ENCODE measurements around the gene RBBP8. TPM values are rescaled to one million over a fixed set of nuclear protein-coding genes. Genes with fewer than 3 reads are reported as not detected.
A peak's percentile ranks its signal among the peaks of the same experiment; 100 is the strongest.

RBBP8 gene
- total and polyA plus RNA-seq, 12 donors = 8.0 to 34.7 (median 15.4) TPM

- DNase-seq = no peak
- TF ChIP-seq POLR2A (IDR thresholded peaks at IDR 0.05) = no peak
- TF ChIP-seq, protein P1, sequence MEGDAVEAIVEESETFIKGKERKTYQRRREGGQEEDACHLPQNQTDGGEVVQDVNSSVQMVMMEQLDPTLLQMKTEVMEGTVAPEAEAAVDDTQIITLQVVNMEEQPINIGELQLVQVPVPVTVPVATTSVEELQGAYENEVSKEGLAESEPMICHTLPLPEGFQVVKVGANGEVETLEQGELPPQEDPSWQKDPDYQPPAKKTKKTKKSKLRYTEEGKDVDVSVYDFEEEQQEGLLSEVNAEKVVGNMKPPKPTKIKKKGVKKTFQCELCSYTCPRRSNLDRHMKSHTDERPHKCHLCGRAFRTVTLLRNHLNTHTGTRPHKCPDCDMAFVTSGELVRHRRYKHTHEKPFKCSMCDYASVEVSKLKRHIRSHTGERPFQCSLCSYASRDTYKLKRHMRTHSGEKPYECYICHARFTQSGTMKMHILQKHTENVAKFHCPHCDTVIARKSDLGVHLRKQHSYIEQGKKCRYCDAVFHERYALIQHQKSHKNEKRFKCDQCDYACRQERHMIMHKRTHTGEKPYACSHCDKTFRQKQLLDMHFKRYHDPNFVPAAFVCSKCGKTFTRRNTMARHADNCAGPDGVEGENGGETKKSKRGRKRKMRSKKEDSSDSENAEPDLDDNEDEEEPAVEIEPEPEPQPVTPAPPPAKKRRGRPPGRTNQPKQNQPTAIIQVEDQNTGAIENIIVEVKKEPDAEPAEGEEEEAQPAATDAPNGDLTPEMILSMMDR (IDR thresholded peaks at IDR 0.05) = peak in 1 of 6 experiments; percentile 2
- Histone ChIP-seq H3K27ac (peak overlapping the region; percentile 73 to 99 (median 96)), H3K27me3 (no peaks in the 10 kb centered on the region), H3K36me3 (replicated peaks in 1 of 2) (no peaks in the 10 kb centered on the region), H3K4me1 (replicated peaks in 1 of 2) (peaks cover 0 to 7% of the 10 kb centered on the region in 2 donors), H3K4me3 (peak overlapping the region; percentile 73 to 86 (median 82)), H3K9me3 (replicated peaks in 1 of 3) (no peaks in the 10 kb centered on the region)
- 0 to 2% (median 1%) methylated on average over 8 to 17 of the region's 17 CpGs for WGBS, 4 donors
- intact Hi-C loops (cut with DNase I) = loop anchor here (5.0 to 10.0 kb wide), 2 partner anchors 49 to 52 kb away; no protein-coding TSS in a partner anchor
Observed at GRCh38 chr18:22932885-22933205, 283 bp upstream of the RBBP8 start.

- 12 to 14% (median 13%) methylated on average over 16 of the region's 16 CpGs for WGBS, 4 donors
- Histone ChIP-seq H3K4me3 (peak overlapping the region in 3 of 4 donors; percentile 73 to 86 (median 84)), H3K27me3 (no peaks in the 10 kb centered on the region), H3K9me3 (replicated peaks in 1 of 3) (no peaks in the 10 kb centered on the region), H3K4me1 (replicated peaks in 1 of 2) (peaks cover 0 to 7% of the 10 kb centered on the region in 2 donors), H3K36me3 (replicated peaks in 1 of 2) (no peaks in the 10 kb centered on the region), H3K27ac (peak overlapping the region in 3 of 5 donors; percentile 96 to 99 (median 98))
- TF ChIP-seq, protein P1 (IDR thresholded peaks at IDR 0.05) = no peak
- TF ChIP-seq POLR2A (IDR thresholded peaks at IDR 0.05) = no peak
- intact Hi-C loops (cut with DNase I) = loop anchor here (5.0 to 10.0 kb wide), 2 partner anchors 48 to 51 kb away; no protein-coding TSS in a partner anchor
- no peak for DNase-seq
Observed at GRCh38 chr18:22933966-22934423, 867 bp downstream of the RBBP8 start.

GRCh38 chr18:22934789-22935188, 1.7 kb downstream of the RBBP8 start:
- no peak for TF ChIP-seq POLR2A (IDR thresholded peaks at IDR 0.05)
- TF ChIP-seq, protein P1 (IDR thresholded peaks at IDR 0.05) = no peak
- no peak overlapping the region for H3K4me3 ChIP-seq
- peaks cover 0 to 7% of the 10 kb centered on the region in 2 donors for H3K4me1 ChIP-seq (replicated peaks in 1 of 2)
- no peak overlapping the region for H3K27ac ChIP-seq
- intact Hi-C loops (cut with DNase I) = loop anchor here (5.0 to 10.0 kb wide), 2 partner anchors 48 to 50 kb away; no protein-coding TSS in a partner anchor
- H3K36me3 ChIP-seq (replicated peaks in 1 of 2) = no peaks in the 10 kb centered on the region
- WGBS, 4 donors = 91 to 100% (median 93%) methylated on average over 1 of the region's 1 CpG
- H3K9me3 ChIP-seq (replicated peaks in 1 of 3) = no peaks in the 10 kb centered on the region
- H3K27me3 ChIP-seq = no peaks in the 10 kb centered on the region
- no peak for DNase-seq

- Histone ChIP-seq H3K27ac (no peak overlapping the region), H3K27me3 (no peaks in the 10 kb centered on the region), H3K9me3 (replicated peaks in 1 of 3) (no peaks in the 10 kb centered on the region), H3K4me3 (no peak overlapping the region), H3K4me1 (replicated peaks in 1 of 2) (peaks cover 0 to 7% of the 10 kb centered on the region in 2 donors), H3K36me3 (replicated peaks in 1 of 2) (no peaks in the 10 kb centered on the region)
- TF ChIP-seq POLR2A (IDR thresholded peaks at IDR 0.05) = no peak
- TF ChIP-seq, protein P1 (IDR thresholded peaks at IDR 0.05) = no peak
- WGBS, 4 donors = 48 to 74% (median 53%) methylated on average over 1 of the region's 1 CpG
- intact Hi-C loops (cut with DNase I) = loop anchor here in 1 of 2 donors (10.0 kb wide), 1 partner anchor 49 kb away; no protein-coding TSS in a partner anchor
- DNase-seq = no peak
Observed at GRCh38 chr18:22935431-22935830, 2.3 kb downstream of the RBBP8 start.

Measured in adrenal gland (tissue), 12 donors.